Mesendoderm (in vitro differentiated cells): ENCODE results near the gene MPZL2. TPM values are rescaled to one million over a fixed set of nuclear protein-coding genes. Genes with fewer than 3 reads are reported as not detected.

Experiments used
- DNase-seq: peaks from one replicate; pipeline ENCODE4 v3.0.0; 2013
- H2AK5ac ChIP-seq: 2 replicates; pipeline ENCODE4 v1.6.1; 2013; ENCODE audit warnings: low read length, inconsistent platforms
- H2BK120ac ChIP-seq: 2 replicates; pipeline ENCODE4 v1.6.1; 2013; ENCODE audit warnings: low read depth, mild to moderate bottlenecking, low read length, moderate library complexity, mixed read lengths
- H2BK15ac ChIP-seq: replicated peaks from 2 replicates; pipeline ENCODE4 v1.6.1; 2013; ENCODE audit warnings: low read depth, mild to moderate bottlenecking, moderate library complexity
- H2BK5ac ChIP-seq: 2 replicates; pipeline ENCODE4 v1.6.1; 2013; ENCODE audit warnings: low read length, inconsistent platforms
- H3K18ac ChIP-seq: 2 replicates; pipeline ENCODE4 v1.6.1; 2013; ENCODE audit warnings: mild to moderate bottlenecking, low read length, mixed read lengths
- H3K23ac ChIP-seq: one replicate; pipeline ENCODE4 v1.6.1; 2013; ENCODE audit warnings: low read length
- H3K27ac ChIP-seq: 2 replicates; pipeline ENCODE4 v1.5.1; 2013; ENCODE audit warnings: low read depth, mild to moderate bottlenecking, inconsistent platforms, low read length, moderate library complexity
- H3K27me3 ChIP-seq: 2 replicates; pipeline ENCODE4 v1.6.1; 2013; ENCODE audit warnings: low read length, control low read depth, mild to moderate bottlenecking, inconsistent platforms; ENCODE audit not compliant: insufficient read depth, poor library complexity
- H3K36me3 ChIP-seq: 2 replicates; pipeline ENCODE4 v1.6.1; 2013; ENCODE audit warnings: low read length, inconsistent platforms; ENCODE audit not compliant: control insufficient read depth, insufficient read depth
- H3K4ac ChIP-seq: one replicate; pipeline ENCODE4 v1.6.1; 2013; ENCODE audit warnings: low read depth, mild to moderate bottlenecking, low read length, moderate library complexity
- H3K4me1 ChIP-seq: 2 replicates; pipeline ENCODE4 v1.6.1; 2013; ENCODE audit warnings: low read depth, low read length, inconsistent platforms; ENCODE audit not compliant: control insufficient read depth
- H3K4me2 ChIP-seq: 2 replicates; pipeline ENCODE4 v1.6.1; 2013; ENCODE audit warnings: low read length
- H3K4me3 ChIP-seq: 2 replicates; pipeline ENCODE4 v1.5.1; 2013; ENCODE audit warnings: mild to moderate bottlenecking, low read length
- H3K56ac ChIP-seq: one replicate; pipeline ENCODE4 v1.6.1; 2013; ENCODE audit warnings: low read length
- H3K79me1 ChIP-seq: 2 replicates; pipeline ENCODE4 v1.6.1; 2013; ENCODE audit warnings: low read length, inconsistent platforms
- H3K79me2 ChIP-seq: 2 replicates; pipeline ENCODE4 v1.6.1; 2013; ENCODE audit warnings: mild to moderate bottlenecking, low read length; ENCODE audit not compliant: control insufficient read depth, insufficient read depth
- H3K9ac ChIP-seq: 2 replicates; pipeline ENCODE4 v1.6.1; 2013; ENCODE audit warnings: low read length, inconsistent platforms
- H4K5ac ChIP-seq: one replicate; pipeline ENCODE4 v1.6.1; 2013; ENCODE audit warnings: low read length
- H4K8ac ChIP-seq: one replicate; pipeline ENCODE4 v1.6.1; 2013; ENCODE audit warnings: low read depth, mild to moderate bottlenecking, control low read depth, low read length, moderate library complexity
- WGBS: extraction: QIAGEN DNeasy Blood & Tissue Kit; methylation state at CpG from one replicate; pipeline ENCODE4 v1.1.7; 2013; ENCODE audit warnings: low lambda C conversion rate, missing lambda C conversion rate; ENCODE audit not compliant: insufficient coverage; ENCODE audit errors: extremely low coverage; 5-methylcytosine and 5-hydroxymethylcytosine counted together
- small RNA-seq: library from polyadenylated mRNA; stranded (forward); fragments of <200 nt; extraction: miRNeasy Mini kit (QIAGEN cat#:217004); gene quantifications from one replicate; pipeline ENCODE3, GENCODE V24; 2013; ENCODE audit not compliant: insufficient read depth

Gene MPZL2

GRCh38 chr11:118207079-118207478 lies 57.0 kb downstream of the MPZL2 start:
- H2BK15ac ChIP-seq = no peak overlapping the region
- no peak overlapping the region for H3K27ac ChIP-seq
- no peak overlapping the region for H3K4ac ChIP-seq
- no peak for DNase-seq
- no peak overlapping the region for H3K9ac ChIP-seq
- no peak overlapping the region for H4K5ac ChIP-seq
- H3K4me1 ChIP-seq = peaks cover 6% of the 10 kb centered on the region
- H3K27me3 ChIP-seq = no peaks in the 10 kb centered on the region
- no peaks in the 10 kb centered on the region for H3K79me2 ChIP-seq
- H2BK5ac ChIP-seq = no peak overlapping the region
- H4K8ac ChIP-seq = no peak overlapping the region
- H3K23ac ChIP-seq = no peak overlapping the region
- H3K56ac ChIP-seq = no peak overlapping the region
- H2BK120ac ChIP-seq = no peak overlapping the region
- no peak overlapping the region for H2AK5ac ChIP-seq
- no peak overlapping the region for H3K18ac ChIP-seq
- no peak overlapping the region for H3K4me2 ChIP-seq
- H3K4me3 ChIP-seq = no peak overlapping the region
- H3K36me3 ChIP-seq = no peaks in the 10 kb centered on the region
- no peaks in the 10 kb centered on the region for H3K79me1 ChIP-seq
- WGBS = no CpG with 5 or more reads among the region's 2 CpGs

- no peak overlapping the region for H2BK5ac ChIP-seq
- no peaks in the 10 kb centered on the region for H3K27me3 ChIP-seq
- H3K36me3 ChIP-seq = no peaks in the 10 kb centered on the region
- H3K23ac ChIP-seq = no peak overlapping the region
- no peak overlapping the region for H3K4ac ChIP-seq
- H3K27ac ChIP-seq = no peak overlapping the region
- whole genome bisulfite sequencing = no CpG with 5 or more reads among the region's 1 CpG
- DNase-seq = no peak
- no peaks in the 10 kb centered on the region for H3K79me1 ChIP-seq
- no peak overlapping the region for H2BK15ac ChIP-seq
- no peak overlapping the region for H4K5ac ChIP-seq
- H3K9ac ChIP-seq = no peak overlapping the region
- no peak overlapping the region for H2AK5ac ChIP-seq
- H2BK120ac ChIP-seq = no peak overlapping the region
- no peak overlapping the region for H3K4me2 ChIP-seq
- peaks cover 2% of the 10 kb centered on the region for H3K4me1 ChIP-seq
- no peak overlapping the region for H4K8ac ChIP-seq
- no peak overlapping the region for H3K18ac ChIP-seq
- H3K56ac ChIP-seq = no peak overlapping the region
- no peaks in the 10 kb centered on the region for H3K79me2 ChIP-seq
- no peak overlapping the region for H3K4me3 ChIP-seq
Observed at GRCh38 chr11:118206391-118207031, 57.6 kb downstream of the MPZL2 start.

GRCh38 chr11:118205606-118206378 lies 58.3 kb downstream of the MPZL2 start:
- Histone ChIP-seq H3K23ac (no peak overlapping the region), H4K5ac (no peak overlapping the region), H3K27me3 (no peaks in the 10 kb centered on the region), H3K18ac (no peak overlapping the region), H2AK5ac (no peak overlapping the region), H2BK120ac (no peak overlapping the region), H3K56ac (no peak overlapping the region), H3K4ac (no peak overlapping the region), H3K79me1 (no peaks in the 10 kb centered on the region), H4K8ac (no peak overlapping the region), H2BK5ac (no peak overlapping the region), H3K4me1 (peaks cover 2% of the 10 kb centered on the region), H3K79me2 (no peaks in the 10 kb centered on the region), H3K27ac (no peak overlapping the region), H2BK15ac (no peak overlapping the region), H3K36me3 (no peaks in the 10 kb centered on the region), H3K4me3 (no peak overlapping the region), H3K4me2 (no peak overlapping the region), H3K9ac (no peak overlapping the region)
- DNase-seq = no peak
- WGBS = no CpG with 5 or more reads among the region's 9 CpGs

Small RNA genes lying within 50 kb of the gene (small RNA-seq; reads per million reads assigned to genes)
- not detected for gene HSPE1P18
